Measurements from ENCODE around the gene CADM1. TPM values are rescaled to one million over a fixed set of nuclear protein-coding genes. Genes with fewer than 3 reads are reported as not detected.
A peak's percentile ranks its signal among the peaks of the same experiment; 100 is the strongest.

Gene CADM1
- total RNA-seq, 1 donor from 2014 or later: 35.0 TPM

- Histone ChIP-seq H3K4me1 (ENCODE audit: control insufficient read depth in 3 of 3, insufficient read depth in 3 of 3, low read length in 3 of 3) (peaks cover 0 to 12% (median 11%) of the 10 kb centered on the region in 3 donors), H3K36me3 (ENCODE audit: control insufficient read depth in 3 of 3, insufficient read depth in 3 of 3, low read length in 3 of 3) (no peaks in the 10 kb centered on the region), H3K9me3 (ENCODE audit: control insufficient read depth in 3 of 3, low read length in 3 of 3) (no peaks in the 10 kb centered on the region), H3K27me3 (ENCODE audit: control insufficient read depth in 3 of 3, insufficient read depth in 3 of 3, low read length in 3 of 3) (no peaks in the 10 kb centered on the region), H3K9ac (ENCODE audit: low read depth in 1 of 3, low read length in 3 of 3) (no peak overlapping the region), H3K4me3 (ENCODE audit: low read length in 3 of 3) (no peak overlapping the region), H3K27ac (ENCODE audit: low read depth, low read length) (no peak overlapping the region)
These were observed 206.9 kb downstream of the CADM1 start for GRCh38 chr11:115297330-115297729.

GRCh38 chr11:115291325-115291724 is 212.9 kb downstream of the CADM1 start:
- Histone ChIP-seq H3K9ac (ENCODE audit: low read depth in 1 of 3, low read length in 3 of 3) (no peak overlapping the region), H3K27me3 (ENCODE audit: control insufficient read depth in 3 of 3, insufficient read depth in 3 of 3, low read length in 3 of 3) (no peaks in the 10 kb centered on the region), H3K4me1 (ENCODE audit: control insufficient read depth in 3 of 3, insufficient read depth in 3 of 3, low read length in 3 of 3) (peaks cover 0 to 4% (median 0%) of the 10 kb centered on the region in 3 donors), H3K27ac (ENCODE audit: low read depth, low read length) (no peak overlapping the region), H3K36me3 (ENCODE audit: control insufficient read depth in 3 of 3, insufficient read depth in 3 of 3, low read length in 3 of 3) (no peaks in the 10 kb centered on the region), H3K9me3 (ENCODE audit: control insufficient read depth in 3 of 3, low read length in 3 of 3) (no peaks in the 10 kb centered on the region), H3K4me3 (ENCODE audit: low read length in 3 of 3) (no peak overlapping the region)

DNA sequence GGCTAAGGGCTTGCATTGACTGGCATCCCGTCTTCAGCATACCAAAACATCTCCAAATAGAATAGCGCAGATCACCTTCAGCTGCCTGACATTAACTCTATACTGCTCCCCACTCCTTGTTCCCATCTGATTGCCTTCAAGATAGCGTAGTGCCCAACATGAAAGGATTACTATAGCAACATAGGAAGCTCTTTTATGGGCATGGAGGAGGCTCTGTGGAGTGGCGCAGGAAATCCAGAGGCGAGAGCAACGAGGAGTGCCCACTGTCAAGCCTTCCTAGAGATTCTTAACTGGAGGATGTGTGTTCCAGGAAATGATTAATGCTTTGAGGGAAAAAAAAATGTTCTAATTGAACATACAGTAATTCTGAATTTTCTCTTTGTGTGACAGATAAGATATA is 213.3 kb downstream of the CADM1 start:
- Histone ChIP-seq H3K9ac (ENCODE audit: low read depth in 1 of 3, low read length in 3 of 3) (no peak overlapping the region), H3K4me3 (ENCODE audit: low read length in 3 of 3) (peak overlapping the region in 1 of 3 donors; percentile 7), H3K9me3 (ENCODE audit: control insufficient read depth in 3 of 3, low read length in 3 of 3) (no peaks in the 10 kb centered on the region), H3K27me3 (ENCODE audit: control insufficient read depth in 3 of 3, insufficient read depth in 3 of 3, low read length in 3 of 3) (no peaks in the 10 kb centered on the region), H3K36me3 (ENCODE audit: control insufficient read depth in 3 of 3, insufficient read depth in 3 of 3, low read length in 3 of 3) (no peaks in the 10 kb centered on the region), H3K27ac (ENCODE audit: low read depth, low read length) (no peak overlapping the region), H3K4me1 (ENCODE audit: control insufficient read depth in 3 of 3, insufficient read depth in 3 of 3, low read length in 3 of 3) (peaks cover 0 to 4% (median 0%) of the 10 kb centered on the region in 3 donors)

DNA sequence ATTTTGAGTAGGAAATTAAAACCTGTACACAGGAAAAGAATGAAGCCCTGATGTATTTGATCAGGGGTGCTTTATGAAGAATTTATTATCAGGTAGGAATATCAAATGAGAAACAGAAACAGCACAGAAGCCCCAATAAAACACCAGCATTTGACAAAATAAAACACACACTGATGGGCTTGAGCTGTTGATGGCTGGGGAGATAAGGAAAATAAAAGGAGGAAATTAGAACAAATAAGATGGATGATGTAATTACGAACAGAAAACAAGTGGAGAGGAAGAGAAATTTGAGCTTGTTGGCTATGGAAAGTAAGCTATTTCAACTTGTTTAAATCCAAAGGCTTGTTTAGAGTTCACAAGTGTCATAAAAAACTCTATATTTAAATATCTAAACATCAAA is 213.7 kb downstream of the CADM1 start:
- no peaks in the 10 kb centered on the region for H3K9me3 ChIP-seq (ENCODE audit: control insufficient read depth in 3 of 3, low read length in 3 of 3)
- no peak overlapping the region for H3K9ac ChIP-seq (ENCODE audit: low read depth in 1 of 3, low read length in 3 of 3)
- no peaks in the 10 kb centered on the region for H3K27me3 ChIP-seq (ENCODE audit: control insufficient read depth in 3 of 3, insufficient read depth in 3 of 3, low read length in 3 of 3)
- no peaks in the 10 kb centered on the region for H3K36me3 ChIP-seq (ENCODE audit: control insufficient read depth in 3 of 3, insufficient read depth in 3 of 3, low read length in 3 of 3)
- peaks cover 0 to 4% (median 0%) of the 10 kb centered on the region in 3 donors for H3K4me1 ChIP-seq (ENCODE audit: control insufficient read depth in 3 of 3, insufficient read depth in 3 of 3, low read length in 3 of 3)
- no peak overlapping the region for H3K27ac ChIP-seq (ENCODE audit: low read depth, low read length)
- H3K4me3 ChIP-seq (ENCODE audit: low read length in 3 of 3): no peak overlapping the region

DNA sequence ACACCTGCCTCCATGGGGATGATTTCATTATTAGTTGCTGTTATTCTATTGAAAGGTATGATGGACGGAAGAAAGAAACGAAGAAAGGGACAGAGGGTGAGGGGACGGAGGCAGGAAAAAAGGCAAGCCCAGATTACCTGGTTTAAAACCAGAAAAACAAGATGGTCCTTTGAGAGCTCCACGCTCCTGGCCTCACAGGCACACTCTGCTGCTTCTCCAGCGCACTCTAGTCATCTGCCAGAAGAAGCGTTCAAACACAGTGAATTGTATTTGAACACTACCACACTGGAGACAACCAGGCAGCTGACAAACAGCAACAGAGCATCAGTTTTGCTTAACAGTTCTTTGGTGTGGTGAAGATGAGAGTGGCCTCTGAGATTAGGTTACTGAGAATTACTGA is 216.9 kb downstream of the CADM1 start:
- no peaks in the 10 kb centered on the region for H3K27me3 ChIP-seq (ENCODE audit: control insufficient read depth in 3 of 3, insufficient read depth in 3 of 3, low read length in 3 of 3)
- no peak overlapping the region for H3K9ac ChIP-seq (ENCODE audit: low read depth in 1 of 3, low read length in 3 of 3)
- no peak overlapping the region for H3K4me3 ChIP-seq (ENCODE audit: low read length in 3 of 3)
- H3K9me3 ChIP-seq (ENCODE audit: control insufficient read depth in 3 of 3, low read length in 3 of 3): no peaks in the 10 kb centered on the region
- no peaks in the 10 kb centered on the region for H3K36me3 ChIP-seq (ENCODE audit: control insufficient read depth in 3 of 3, insufficient read depth in 3 of 3, low read length in 3 of 3)
- no peak overlapping the region for H3K27ac ChIP-seq (ENCODE audit: low read depth, low read length)
- peaks cover 0 to 6% (median 4%) of the 10 kb centered on the region in 3 donors for H3K4me1 ChIP-seq (ENCODE audit: control insufficient read depth in 3 of 3, insufficient read depth in 3 of 3, low read length in 3 of 3)

DNA sequence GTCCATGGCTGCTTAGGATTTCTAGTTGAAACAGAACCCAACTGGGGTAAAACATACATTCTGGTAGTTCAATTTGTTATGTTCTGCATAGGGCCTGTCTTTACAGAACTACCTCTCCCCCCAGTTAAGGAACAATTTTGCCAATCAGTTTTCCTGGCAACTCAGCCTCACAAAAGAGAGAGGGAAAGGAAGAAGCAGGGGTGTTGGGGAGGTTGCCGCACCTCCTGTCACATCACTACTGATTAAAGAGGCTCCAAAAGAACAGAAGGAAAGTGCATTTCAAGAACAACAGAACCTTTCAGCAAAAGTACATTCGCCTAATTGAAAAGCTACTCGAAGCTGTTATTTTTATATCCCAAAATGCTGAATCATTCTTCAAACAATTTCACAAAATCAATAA is 217.6 kb downstream of the CADM1 start:
- H3K4me3 ChIP-seq (ENCODE audit: low read length in 3 of 3): no peak overlapping the region
- no peaks in the 10 kb centered on the region for H3K27me3 ChIP-seq (ENCODE audit: control insufficient read depth in 3 of 3, insufficient read depth in 3 of 3, low read length in 3 of 3)
- H3K9ac ChIP-seq (ENCODE audit: low read depth in 1 of 3, low read length in 3 of 3): no peak overlapping the region
- no peaks in the 10 kb centered on the region for H3K36me3 ChIP-seq (ENCODE audit: control insufficient read depth in 3 of 3, insufficient read depth in 3 of 3, low read length in 3 of 3)
- H3K27ac ChIP-seq (ENCODE audit: low read depth, low read length): no peak overlapping the region
- no peaks in the 10 kb centered on the region for H3K9me3 ChIP-seq (ENCODE audit: control insufficient read depth in 3 of 3, low read length in 3 of 3)
- H3K4me1 ChIP-seq (ENCODE audit: control insufficient read depth in 3 of 3, insufficient read depth in 3 of 3, low read length in 3 of 3): peaks cover 0 to 6% (median 4%) of the 10 kb centered on the region in 3 donors

DNA sequence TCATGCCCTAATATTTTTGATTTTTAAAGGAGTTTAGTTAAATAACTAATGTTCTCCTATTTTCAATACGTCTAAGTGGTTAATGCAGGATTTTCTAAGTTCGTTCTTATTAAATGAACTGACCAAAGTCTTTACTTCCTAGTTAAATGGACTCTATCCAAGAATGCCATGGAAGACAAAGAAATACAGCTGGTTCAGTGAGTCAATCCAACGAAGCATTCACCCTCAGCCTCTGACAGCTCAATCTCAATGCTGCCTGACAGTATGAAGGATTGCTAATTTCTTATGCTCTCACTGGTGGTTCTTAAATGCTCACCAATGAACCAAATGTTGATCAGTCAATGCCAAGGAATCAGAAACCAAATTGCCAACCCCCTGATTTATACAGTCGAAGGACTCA is 219.4 kb downstream of the CADM1 start:
- no peak overlapping the region for H3K9ac ChIP-seq (ENCODE audit: low read depth in 1 of 3, low read length in 3 of 3)
- no peaks in the 10 kb centered on the region for H3K9me3 ChIP-seq (ENCODE audit: control insufficient read depth in 3 of 3, low read length in 3 of 3)
- H3K36me3 ChIP-seq (ENCODE audit: control insufficient read depth in 3 of 3, insufficient read depth in 3 of 3, low read length in 3 of 3): no peaks in the 10 kb centered on the region
- H3K4me3 ChIP-seq (ENCODE audit: low read length in 3 of 3): no peak overlapping the region
- no peak overlapping the region for H3K27ac ChIP-seq (ENCODE audit: low read depth, low read length)
- no peaks in the 10 kb centered on the region for H3K27me3 ChIP-seq (ENCODE audit: control insufficient read depth in 3 of 3, insufficient read depth in 3 of 3, low read length in 3 of 3)
- H3K4me1 ChIP-seq (ENCODE audit: control insufficient read depth in 3 of 3, insufficient read depth in 3 of 3, low read length in 3 of 3): peaks cover 0 to 6% (median 4%) of the 10 kb centered on the region in 3 donors

GRCh38 chr11:115282923-115283322 is 221.3 kb downstream of the CADM1 start:
- Histone ChIP-seq H3K27me3 (ENCODE audit: control insufficient read depth in 3 of 3, insufficient read depth in 3 of 3, low read length in 3 of 3) (no peaks in the 10 kb centered on the region), H3K9me3 (ENCODE audit: control insufficient read depth in 3 of 3, low read length in 3 of 3) (no peaks in the 10 kb centered on the region), H3K27ac (ENCODE audit: low read depth, low read length) (no peak overlapping the region), H3K4me3 (ENCODE audit: low read length in 3 of 3) (no peak overlapping the region), H3K4me1 (ENCODE audit: control insufficient read depth in 3 of 3, insufficient read depth in 3 of 3, low read length in 3 of 3) (peaks cover 0 to 6% (median 4%) of the 10 kb centered on the region in 3 donors), H3K36me3 (ENCODE audit: control insufficient read depth in 3 of 3, insufficient read depth in 3 of 3, low read length in 3 of 3) (no peaks in the 10 kb centered on the region), H3K9ac (ENCODE audit: low read depth in 1 of 3, low read length in 3 of 3) (no peak overlapping the region)

- Histone ChIP-seq H3K4me3 (ENCODE audit: low read length in 3 of 3) (no peak overlapping the region), H3K27me3 (ENCODE audit: control insufficient read depth in 3 of 3, insufficient read depth in 3 of 3, low read length in 3 of 3) (no peaks in the 10 kb centered on the region), H3K9ac (ENCODE audit: low read depth in 1 of 3, low read length in 3 of 3) (no peak overlapping the region), H3K9me3 (ENCODE audit: control insufficient read depth in 3 of 3, low read length in 3 of 3) (no peaks in the 10 kb centered on the region), H3K36me3 (ENCODE audit: control insufficient read depth in 3 of 3, insufficient read depth in 3 of 3, low read length in 3 of 3) (no peaks in the 10 kb centered on the region), H3K27ac (ENCODE audit: low read depth, low read length) (no peak overlapping the region), H3K4me1 (ENCODE audit: control insufficient read depth in 3 of 3, insufficient read depth in 3 of 3, low read length in 3 of 3) (peaks cover 0 to 6% (median 4%) of the 10 kb centered on the region in 3 donors)
These were observed 223.4 kb downstream of the CADM1 start for GRCh38 chr11:115280775-115281174.

- no peaks in the 10 kb centered on the region for H3K9me3 ChIP-seq (ENCODE audit: control insufficient read depth in 3 of 3, low read length in 3 of 3)
- no peak overlapping the region for H3K27ac ChIP-seq (ENCODE audit: low read depth, low read length)
- no peak overlapping the region for H3K4me3 ChIP-seq (ENCODE audit: low read length in 3 of 3)
- H3K36me3 ChIP-seq (ENCODE audit: control insufficient read depth in 3 of 3, insufficient read depth in 3 of 3, low read length in 3 of 3): no peaks in the 10 kb centered on the region
- H3K9ac ChIP-seq (ENCODE audit: low read depth in 1 of 3, low read length in 3 of 3): no peak overlapping the region
- H3K27me3 ChIP-seq (ENCODE audit: control insufficient read depth in 3 of 3, insufficient read depth in 3 of 3, low read length in 3 of 3): no peaks in the 10 kb centered on the region
- H3K4me1 ChIP-seq (ENCODE audit: control insufficient read depth in 3 of 3, insufficient read depth in 3 of 3, low read length in 3 of 3): peaks cover 0 to 6% (median 4%) of the 10 kb centered on the region in 3 donors
These were observed 224.1 kb downstream of the CADM1 start for GRCh38 chr11:115279813-115280761.
